HL-60 (cell line): ENCODE measurements around the gene STK32B.

ENCODE experiments used
- DNase-seq, 2 experiments: peaks; one replicate each; pipeline ENCODE4 v3.0.0-alpha.2; 2010 to 2020; ENCODE audit warnings: low read depth in 1 of 2, low spot score in 1 of 2
- H3K27ac ChIP-seq: fragments of 250-450 bp; sonication (Bioruptor Pico); replicated peaks from 2 replicates; pipeline ENCODE4 v1.5.1; 2020; ENCODE audit warnings: mild to moderate bottlenecking, moderate library complexity
- H3K27me3 ChIP-seq: fragments of 250-450 bp; sonication (Bioruptor Pico); 2 replicates; pipeline ENCODE4 v1.5.1; 2021; ENCODE audit warnings: mild to moderate bottlenecking, moderate library complexity; ENCODE audit not compliant: insufficient read depth, poor library complexity, severe bottlenecking
- H3K4me3 ChIP-seq: replicated peaks from 2 replicates; pipeline ENCODE4 v1.5.1; 2011; ENCODE audit warnings: mild to moderate bottlenecking, control low read depth, low read length; ENCODE audit not compliant: insufficient read depth
- GABPA ChIP-seq: IDR thresholded peaks from 2 replicates; pipeline ENCODE4 v1.6.1; 2012; ENCODE audit warnings: low read depth
- POLR2AphosphoS5 ChIP-seq: IDR thresholded peaks from 2 replicates; pipeline ENCODE4 v1.6.1; 2012; ENCODE audit warnings: low read depth
- SPI1 ChIP-seq: IDR thresholded peaks from 2 replicates; pipeline ENCODE4 v1.6.1; 2012; ENCODE audit warnings: low read depth, mild to moderate bottlenecking, borderline replicate concordance
- TF ChIP-seq, protein P1 (sequence below): IDR thresholded peaks from 2 replicates; pipeline ENCODE4 v1.6.1; 2012; ENCODE audit warnings: low read depth; ENCODE audit not compliant: insufficient replicate concordance
- TF ChIP-seq, protein P2 (sequence below): IDR thresholded peaks from one replicate; pipeline ENCODE4 v1.5.1; 2011; ENCODE audit warnings: low read length, control low read depth, inconsistent platforms; ENCODE audit not compliant: insufficient read depth

The STK32B gene

DNA sequence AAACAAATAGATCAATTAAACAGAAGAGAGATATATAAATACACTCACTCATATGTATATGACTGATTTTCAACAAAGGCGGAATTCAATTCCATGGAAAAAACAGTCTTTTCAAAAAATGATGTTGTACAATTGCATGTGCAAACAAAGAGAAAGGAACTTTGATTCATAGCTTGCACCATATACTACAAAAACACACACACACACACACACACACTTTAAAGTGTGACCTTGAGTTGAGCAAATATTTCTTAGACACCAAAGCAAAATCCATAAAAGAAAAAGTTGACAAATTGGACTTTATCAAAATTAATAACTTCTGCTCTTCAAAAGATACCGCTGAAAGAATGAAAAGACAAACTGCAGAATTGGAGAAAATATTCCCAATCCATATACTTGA is 488.3 kb downstream of the STK32B start:
- DNase-seq: no peak
- H3K27ac ChIP-seq: no peak overlapping the region
- H3K4me3 ChIP-seq: no peak overlapping the region
- TF ChIP-seq, protein P1, sequence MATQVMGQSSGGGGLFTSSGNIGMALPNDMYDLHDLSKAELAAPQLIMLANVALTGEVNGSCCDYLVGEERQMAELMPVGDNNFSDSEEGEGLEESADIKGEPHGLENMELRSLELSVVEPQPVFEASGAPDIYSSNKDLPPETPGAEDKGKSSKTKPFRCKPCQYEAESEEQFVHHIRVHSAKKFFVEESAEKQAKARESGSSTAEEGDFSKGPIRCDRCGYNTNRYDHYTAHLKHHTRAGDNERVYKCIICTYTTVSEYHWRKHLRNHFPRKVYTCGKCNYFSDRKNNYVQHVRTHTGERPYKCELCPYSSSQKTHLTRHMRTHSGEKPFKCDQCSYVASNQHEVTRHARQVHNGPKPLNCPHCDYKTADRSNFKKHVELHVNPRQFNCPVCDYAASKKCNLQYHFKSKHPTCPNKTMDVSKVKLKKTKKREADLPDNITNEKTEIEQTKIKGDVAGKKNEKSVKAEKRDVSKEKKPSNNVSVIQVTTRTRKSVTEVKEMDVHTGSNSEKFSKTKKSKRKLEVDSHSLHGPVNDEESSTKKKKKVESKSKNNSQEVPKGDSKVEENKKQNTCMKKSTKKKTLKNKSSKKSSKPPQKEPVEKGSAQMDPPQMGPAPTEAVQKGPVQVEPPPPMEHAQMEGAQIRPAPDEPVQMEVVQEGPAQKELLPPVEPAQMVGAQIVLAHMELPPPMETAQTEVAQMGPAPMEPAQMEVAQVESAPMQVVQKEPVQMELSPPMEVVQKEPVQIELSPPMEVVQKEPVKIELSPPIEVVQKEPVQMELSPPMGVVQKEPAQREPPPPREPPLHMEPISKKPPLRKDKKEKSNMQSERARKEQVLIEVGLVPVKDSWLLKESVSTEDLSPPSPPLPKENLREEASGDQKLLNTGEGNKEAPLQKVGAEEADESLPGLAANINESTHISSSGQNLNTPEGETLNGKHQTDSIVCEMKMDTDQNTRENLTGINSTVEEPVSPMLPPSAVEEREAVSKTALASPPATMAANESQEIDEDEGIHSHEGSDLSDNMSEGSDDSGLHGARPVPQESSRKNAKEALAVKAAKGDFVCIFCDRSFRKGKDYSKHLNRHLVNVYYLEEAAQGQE: no peak
- TF ChIP-seq GABPA: no peak
- TF ChIP-seq SPI1: no peak
- TF ChIP-seq, protein P2, sequence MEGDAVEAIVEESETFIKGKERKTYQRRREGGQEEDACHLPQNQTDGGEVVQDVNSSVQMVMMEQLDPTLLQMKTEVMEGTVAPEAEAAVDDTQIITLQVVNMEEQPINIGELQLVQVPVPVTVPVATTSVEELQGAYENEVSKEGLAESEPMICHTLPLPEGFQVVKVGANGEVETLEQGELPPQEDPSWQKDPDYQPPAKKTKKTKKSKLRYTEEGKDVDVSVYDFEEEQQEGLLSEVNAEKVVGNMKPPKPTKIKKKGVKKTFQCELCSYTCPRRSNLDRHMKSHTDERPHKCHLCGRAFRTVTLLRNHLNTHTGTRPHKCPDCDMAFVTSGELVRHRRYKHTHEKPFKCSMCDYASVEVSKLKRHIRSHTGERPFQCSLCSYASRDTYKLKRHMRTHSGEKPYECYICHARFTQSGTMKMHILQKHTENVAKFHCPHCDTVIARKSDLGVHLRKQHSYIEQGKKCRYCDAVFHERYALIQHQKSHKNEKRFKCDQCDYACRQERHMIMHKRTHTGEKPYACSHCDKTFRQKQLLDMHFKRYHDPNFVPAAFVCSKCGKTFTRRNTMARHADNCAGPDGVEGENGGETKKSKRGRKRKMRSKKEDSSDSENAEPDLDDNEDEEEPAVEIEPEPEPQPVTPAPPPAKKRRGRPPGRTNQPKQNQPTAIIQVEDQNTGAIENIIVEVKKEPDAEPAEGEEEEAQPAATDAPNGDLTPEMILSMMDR: no peak
- TF ChIP-seq POLR2AphosphoS5: no peak
- H3K27me3 ChIP-seq: no peaks in the 10 kb centered on the region

DNA sequence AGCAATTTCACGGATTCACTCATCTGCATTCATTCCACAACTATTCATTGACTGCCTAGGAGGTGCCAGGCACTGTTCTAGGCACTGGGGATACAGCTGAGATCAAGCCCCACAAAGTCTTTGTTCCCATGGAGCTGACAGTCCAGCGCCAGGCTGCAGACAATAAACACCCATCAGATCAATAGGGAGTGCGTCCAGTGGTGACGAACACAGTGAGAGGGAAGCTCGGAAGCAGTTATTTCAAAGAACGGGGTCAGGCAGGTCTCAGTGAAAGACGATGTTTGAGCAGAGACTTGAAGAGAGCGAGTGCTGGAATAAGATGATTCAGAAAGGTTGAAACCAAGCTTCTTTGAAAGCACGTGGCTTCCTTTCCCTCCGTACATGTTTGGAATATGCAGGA is 489.9 kb downstream of the STK32B start:
- Histone ChIP-seq H3K27me3 (no peaks in the 10 kb centered on the region), H3K27ac (no peak overlapping the region), H3K4me3 (no peak overlapping the region)
- no peak for DNase-seq
- TF ChIP-seq, protein P1: no peak
- TF ChIP-seq SPI1: no peak
- TF ChIP-seq, protein P2: no peak
- no peak for TF ChIP-seq POLR2AphosphoS5
- no peak for TF ChIP-seq GABPA

DNA sequence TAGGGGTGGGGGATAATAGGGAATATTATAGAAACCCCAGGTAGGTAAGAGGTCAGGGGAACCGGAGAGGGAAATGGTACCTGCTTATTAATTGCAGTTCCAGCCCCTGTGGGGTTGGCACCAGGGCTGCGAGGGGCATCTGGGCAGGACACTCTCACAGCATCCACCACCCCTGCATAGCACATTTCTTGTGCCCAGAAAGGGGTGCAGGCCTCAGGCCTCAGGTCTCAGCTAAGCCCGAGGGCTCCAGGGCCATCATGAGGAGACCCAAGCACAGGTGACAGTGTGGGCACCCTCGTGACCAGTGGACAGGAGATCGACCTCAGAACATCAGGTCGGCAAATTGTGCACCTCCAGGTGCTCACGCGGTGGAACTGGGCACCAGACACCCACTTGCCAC is 492.4 kb downstream of the STK32B start:
- H3K27me3 ChIP-seq: no peaks in the 10 kb centered on the region
- DNase-seq: no peak
- no peak overlapping the region for H3K4me3 ChIP-seq
- TF ChIP-seq, protein P2: no peak
- no peak for TF ChIP-seq SPI1
- TF ChIP-seq, protein P1: no peak
- no peak for TF ChIP-seq POLR2AphosphoS5
- no peak for TF ChIP-seq GABPA
- H3K27ac ChIP-seq: no peak overlapping the region
